SW 1271 (cell line): ENCODE data around the gene OTUD5.

Source experiments
- DNase-seq, 2 experiments: peaks; one replicate each; lab custom pipeline; 2025; lab: John Stamatoyannopoulos, UW

The OTUD5 gene

GRCh38 chrX:48937054-48937907 lies 20.1 kb downstream of the OTUD5 start:
- DNase-seq: no peak

DNA sequence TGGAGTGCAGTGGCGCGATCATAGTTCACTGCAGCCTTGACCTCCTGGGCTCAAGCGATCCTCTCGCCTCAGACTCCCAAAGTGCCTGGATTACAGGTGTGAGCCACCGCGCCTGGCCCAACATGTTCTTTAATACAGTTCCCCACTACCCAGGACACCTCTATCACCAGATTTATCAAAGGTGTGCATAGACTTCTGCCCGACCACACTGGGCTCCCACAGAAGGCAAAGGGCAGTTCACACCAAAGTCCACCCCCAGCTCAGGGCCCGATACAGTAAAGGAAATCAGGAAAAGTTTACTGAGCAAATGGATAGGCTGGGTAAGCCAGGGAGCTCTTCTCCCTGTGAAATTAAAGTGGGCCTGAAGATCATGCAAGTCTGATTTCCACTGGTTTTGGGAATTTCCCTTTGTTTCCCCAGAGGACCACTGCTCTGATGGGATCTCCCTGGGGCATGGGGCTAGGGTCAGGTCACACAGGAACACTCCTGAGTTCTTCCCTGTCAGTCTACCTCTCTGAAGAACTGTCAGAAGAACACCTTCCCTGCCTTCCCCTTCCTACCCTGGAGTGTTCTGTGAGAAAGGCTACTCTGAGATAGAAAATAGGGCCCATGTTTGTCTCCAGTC lies 20.9 kb downstream of the OTUD5 start:
- DNase-seq: no peak

- DNase-seq: no peak
Measured at GRCh38 chrX:48935301-48935670, 22.1 kb downstream of the OTUD5 start.

- DNase-seq: no peak
Measured at GRCh38 chrX:48934581-48935300, 22.7 kb downstream of the OTUD5 start.

- no peak for DNase-seq
Measured at GRCh38 chrX:48933757-48934156, 23.6 kb downstream of the OTUD5 start.

- no peak for DNase-seq
Measured at GRCh38 chrX:48927736-48928382, 29.5 kb downstream of the OTUD5 start.

DNA sequence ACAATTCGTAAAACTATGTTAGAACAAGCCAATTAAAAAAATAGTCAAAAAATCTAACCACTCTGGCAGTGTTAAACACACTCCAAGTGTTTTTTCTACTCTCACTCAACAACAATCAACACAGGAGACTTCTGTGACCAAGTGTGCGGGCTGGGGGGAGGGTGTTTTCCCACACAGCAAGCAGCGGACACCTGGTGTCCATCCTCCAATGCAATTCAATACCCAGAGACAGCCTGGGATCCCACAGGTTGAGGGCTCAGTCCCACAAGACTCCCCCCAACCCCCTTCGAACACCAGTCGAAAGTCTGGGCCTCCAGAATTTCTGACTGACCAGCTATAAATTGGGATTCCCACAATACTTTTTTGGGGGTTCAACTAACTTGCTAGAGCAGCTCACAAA lies 30.3 kb downstream of the OTUD5 start:
- DNase-seq: no peak

DNA sequence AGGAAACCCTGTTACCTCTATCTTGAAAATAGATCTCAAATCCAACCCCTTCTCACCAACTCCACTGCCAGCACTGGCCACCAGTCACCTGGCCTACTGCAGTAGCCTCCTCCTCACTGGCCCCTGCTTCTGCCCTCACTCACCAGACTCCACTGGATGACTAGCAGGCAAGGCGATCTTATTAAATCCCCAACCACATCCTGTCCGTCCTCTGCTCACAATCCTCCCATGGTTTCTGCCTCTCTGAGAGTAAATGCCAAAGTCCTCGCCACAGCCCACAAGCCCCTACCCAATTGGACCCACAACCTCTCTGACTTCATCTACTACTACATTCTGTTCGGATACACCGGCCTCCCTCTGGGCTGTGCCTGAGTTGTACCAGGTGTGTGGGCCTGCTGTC lies 33.1 kb downstream of the OTUD5 start:
- DNase-seq: no peak

DNA sequence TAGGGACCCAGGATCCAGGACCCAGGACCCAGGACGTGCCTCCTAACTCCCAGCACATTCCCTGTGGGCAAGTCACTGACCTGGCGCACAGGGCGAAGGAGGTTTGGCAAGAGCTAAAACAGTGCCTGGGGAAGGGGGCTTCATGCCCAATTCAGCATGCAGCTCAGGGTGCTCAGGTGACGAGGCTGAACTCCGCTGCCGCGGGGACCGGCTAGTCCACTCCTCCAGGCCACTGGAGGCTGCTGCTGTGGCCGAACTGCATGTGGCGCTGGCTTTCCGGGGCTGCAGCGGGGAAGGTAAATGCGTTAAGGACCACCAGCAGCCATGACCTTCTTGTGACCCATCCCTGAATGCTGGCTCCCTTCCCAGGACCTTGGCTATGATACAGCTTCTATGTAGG lies 33.6 kb downstream of the OTUD5 start:
- DNase-seq: no peak

GRCh38 chrX:48920718-48921104 lies 36.7 kb downstream of the OTUD5 start:
- no peak for DNase-seq

DNA sequence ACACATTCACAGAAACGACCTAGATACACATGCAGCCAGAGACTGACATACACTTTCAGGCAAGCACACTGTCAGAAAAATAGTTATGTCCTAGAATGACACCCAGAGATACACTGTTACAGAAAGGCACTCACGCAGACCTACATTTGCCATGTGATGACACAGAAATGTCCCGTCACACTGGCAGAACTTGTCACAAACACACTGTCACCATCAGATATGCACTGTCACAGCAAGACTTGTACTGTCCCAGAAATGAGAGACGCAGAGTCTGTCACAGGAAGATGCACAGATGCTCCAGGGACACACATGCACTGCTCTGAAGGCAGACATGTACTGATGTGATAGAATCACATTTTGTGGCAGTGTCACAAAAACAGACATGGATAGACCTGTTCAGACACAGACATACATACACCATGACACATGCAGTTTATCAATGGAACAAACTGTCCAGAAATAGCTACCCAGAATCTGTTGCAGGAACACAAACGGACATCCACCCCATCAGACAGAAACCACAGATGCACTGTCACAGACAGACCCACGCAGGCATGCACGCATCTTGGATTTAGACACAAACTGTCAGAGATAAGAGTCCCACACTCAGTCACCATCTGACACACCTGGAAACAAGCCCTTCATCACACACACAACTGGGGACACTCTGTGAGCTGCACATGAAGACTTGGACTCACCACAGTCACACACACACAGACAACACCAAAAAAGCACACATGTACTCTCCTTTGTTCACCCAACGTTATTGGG lies 37.3 kb downstream of the OTUD5 start:
- DNase-seq: no peak

GRCh38 chrX:48919360-48919841 lies 38.0 kb downstream of the OTUD5 start:
- no peak for DNase-seq

GRCh38 chrX:48918643-48919340 lies 38.6 kb downstream of the OTUD5 start, which contains the start of gene PIM2:
Gene PIM2 (minus strand): TSS chrX:48919024. CDS start chrX:48918834, 190 bp downstream.
- DNase-seq: peak; percentile 4 to 70

- DNase-seq: no peak
Measured at GRCh38 chrX:48918301-48918642, 39.1 kb downstream of the OTUD5 start.

- peak; percentile 12 to 81 for DNase-seq
Measured at GRCh38 chrX:48917139-48918001, 40.0 kb downstream of the OTUD5 start.

DNA sequence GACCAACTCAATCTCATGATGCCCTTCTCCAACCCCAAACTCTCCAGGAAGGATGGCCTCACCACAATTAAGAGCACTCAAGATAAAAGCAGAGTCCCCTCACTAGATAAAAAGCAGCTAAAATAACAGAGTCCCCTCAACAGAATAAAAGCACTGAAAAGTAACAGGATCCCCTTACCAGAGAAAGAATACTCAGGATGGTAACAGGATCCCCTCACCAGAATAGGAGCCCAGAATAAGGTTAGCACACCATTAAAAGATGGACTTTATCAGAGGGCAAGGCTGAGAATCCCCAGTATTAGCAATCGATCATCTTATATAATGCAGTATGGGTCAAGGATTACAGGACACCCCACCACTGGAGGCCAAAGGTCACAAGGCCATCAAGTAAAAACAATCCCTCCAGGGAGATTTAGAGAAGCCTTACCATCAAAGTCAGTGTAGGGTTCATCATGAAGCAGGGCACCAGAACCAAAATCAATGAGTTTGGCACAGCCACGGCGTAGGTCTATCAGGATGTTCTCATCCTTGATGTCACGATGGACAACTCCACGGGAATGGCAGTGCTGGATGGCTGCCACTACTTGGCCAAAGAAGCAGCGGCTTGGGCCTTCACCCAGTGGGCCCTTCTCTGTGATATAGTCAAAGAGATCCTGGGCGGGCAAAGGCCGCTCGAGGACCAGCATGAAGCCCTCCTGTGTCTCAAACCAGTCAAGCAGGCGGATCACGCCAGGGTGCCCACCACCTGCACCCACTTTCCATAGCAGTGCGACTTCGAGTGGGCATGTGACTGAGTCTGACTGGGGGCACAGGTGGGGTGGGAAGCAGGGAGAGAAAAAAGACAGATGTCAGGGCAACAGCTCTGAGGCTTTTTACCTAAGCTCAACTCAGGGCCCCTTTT lies 42.6 kb downstream of the OTUD5 start:
- DNase-seq: no peak

GRCh38 chrX:48913605-48914366 lies 43.6 kb downstream of the OTUD5 start:
- no peak for DNase-seq
